Stimulated activated CD4-positive, alpha-beta T cell treated with anti-CD3 and anti-CD28 coated beads, Interleukin-2, amount 100 ng/mL, for 48 hours (primary cell): ENCODE measurements around the gene MCF2L.
A peak's percentile ranks its signal among the peaks of the same experiment; 100 is the strongest.

Source experiments
- DNase-seq, 2 donors: peaks; one replicate each; pipeline ENCODE4 v3.0.0-alpha.2; 2020

Gene MCF2L

GRCh38 chr13:112962911-112963625 lies 5.9 kb upstream of the MCF2L start:
- no peak for DNase-seq

GRCh38 chr13:112963641-112964040 lies 5.4 kb upstream of the MCF2L start:
- DNase-seq: no peak

DNA sequence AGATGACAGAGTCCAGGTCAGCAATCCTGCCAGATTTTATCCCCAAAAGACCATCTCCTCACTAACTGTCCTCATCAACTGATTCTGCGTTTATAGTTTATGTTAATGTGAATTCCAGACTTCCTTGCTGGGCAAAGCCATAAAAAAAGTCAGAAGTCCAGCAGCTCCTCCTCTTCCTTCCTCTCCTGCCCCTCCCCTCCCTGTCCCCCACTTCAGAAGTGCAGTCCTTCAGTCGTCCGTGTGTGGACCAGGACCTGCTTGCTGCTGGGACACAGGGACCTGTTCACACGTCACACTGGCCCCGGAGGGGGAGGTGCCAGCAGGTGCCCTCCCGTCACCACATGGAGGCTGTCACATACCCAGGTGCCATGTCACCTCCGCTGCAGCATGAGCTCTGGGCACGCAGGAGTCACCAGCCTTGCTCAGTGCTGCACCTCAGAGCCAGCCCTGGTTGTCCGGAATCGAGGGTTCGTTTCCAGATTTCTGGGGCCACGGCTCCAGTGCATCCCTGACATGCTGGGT lies 4.0 kb upstream of the MCF2L start:
- no peak for DNase-seq

DNA sequence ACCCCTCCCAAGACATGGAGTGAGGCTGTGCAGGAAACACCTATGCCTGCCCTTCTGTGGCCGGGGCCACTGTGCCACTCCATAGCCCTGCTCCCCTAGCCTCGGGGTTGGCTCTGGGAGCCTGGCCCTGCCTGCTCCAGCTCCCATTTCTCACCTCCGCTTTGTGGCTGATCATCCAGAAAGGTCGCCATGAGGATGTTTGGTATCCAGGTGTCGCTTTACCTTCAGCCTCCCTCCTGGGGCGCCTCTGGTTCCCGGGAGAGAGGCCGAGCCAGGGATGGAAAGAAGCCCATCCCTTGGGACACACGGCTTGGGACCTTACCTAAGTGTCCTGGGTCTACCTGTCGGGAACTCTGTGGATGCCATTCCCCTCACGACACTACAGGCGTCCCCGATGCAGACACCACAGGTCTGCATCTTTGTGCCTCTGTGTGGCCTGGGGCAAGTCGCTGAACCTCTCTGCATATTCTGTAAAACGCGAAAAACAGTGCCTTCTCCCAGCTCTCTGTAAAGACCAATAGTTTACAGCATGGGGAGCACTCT lies 3.4 kb upstream of the MCF2L start:
- no peak for DNase-seq

DNA sequence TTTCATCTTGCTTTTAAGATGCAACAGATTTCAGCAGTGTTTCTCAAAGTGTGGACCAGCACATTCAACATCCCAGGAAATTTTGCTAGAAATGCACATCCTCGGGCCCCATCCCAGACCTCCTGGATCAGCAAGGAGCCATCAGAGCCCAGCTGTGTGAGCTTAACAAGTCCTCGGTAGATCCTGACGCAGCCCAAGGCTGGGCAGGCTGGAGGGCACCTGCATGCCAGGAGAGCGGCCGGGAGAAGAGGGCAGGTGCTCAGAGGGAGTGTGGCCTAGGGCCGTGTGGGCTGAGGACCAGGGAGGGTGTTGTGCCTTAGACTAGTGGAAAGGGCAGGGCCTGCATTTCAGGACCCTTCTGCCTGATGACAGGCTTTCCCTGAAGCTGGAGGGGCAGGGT lies 2.2 kb upstream of the MCF2L start:
- DNase-seq: no peak

- no peak for DNase-seq
Observed at GRCh38 chr13:112967686-112968379, 1.2 kb upstream of the MCF2L start.

GRCh38 chr13:112968380-112968909 lies 569 bp upstream of the MCF2L start:
- peak; percentile 10 to 21 for DNase-seq

- no peak for DNase-seq
Observed at GRCh38 chr13:112969692-112970338, 801 bp downstream of the MCF2L start.

GRCh38 chr13:112970552-112971287 lies 1.7 kb downstream of the MCF2L start:
- no peak for DNase-seq

GRCh38 chr13:112971288-112971643 lies 2.3 kb downstream of the MCF2L start:
- DNase-seq: no peak

DNA sequence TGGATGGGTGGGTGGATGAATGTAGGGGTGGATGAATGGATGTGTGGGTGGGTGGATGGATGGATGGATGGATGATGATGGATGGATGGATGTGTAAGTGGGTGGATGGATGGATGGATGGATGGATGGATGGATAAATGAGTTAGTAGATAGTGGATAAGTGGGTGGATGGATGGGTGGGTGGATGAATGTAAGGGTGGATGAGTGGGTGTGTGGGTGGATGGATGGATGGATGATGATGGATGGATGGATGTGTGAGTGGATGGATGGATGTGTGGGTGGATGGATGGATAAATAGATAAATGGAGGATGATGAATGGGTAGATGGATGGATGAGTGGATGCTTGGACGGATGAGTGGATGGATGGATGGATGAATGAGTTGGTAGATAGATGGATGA lies 3.2 kb downstream of the MCF2L start:
- no peak for DNase-seq

DNA sequence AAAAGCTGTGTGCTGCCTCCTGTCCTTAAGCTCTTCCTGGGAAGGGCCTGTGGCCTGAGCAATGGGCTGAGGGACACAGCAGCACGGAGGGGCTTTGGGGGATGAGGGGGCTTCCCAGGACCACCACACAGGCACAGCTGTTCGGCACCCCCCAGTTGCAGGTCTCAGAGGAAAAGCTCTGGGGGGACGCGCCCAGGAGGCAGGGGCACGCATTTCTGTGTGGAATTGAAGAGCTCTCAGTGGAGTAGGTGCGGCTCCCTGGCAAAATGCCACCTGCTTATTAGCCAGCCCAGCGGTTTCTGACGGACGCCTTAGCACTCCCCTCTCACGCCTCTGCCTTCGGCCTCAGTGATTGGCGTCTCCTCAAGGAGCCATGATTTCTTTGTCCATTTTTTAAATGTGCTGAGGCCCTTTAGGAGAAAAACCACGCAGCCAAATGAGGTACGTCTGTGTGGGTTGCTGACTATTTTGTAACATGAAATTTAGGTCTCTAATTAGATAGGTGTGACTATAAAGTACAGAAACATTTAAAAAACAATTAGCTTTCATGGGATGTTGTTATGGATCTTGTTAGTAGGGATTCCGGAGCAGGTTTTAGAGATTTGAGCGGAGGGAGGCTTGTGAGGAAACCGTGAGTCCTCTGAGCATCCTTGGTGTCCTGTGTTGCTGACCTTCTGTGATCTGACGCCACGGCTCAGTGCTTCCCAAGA lies 4.0 kb downstream of the MCF2L start:
- no peak for DNase-seq

DNA sequence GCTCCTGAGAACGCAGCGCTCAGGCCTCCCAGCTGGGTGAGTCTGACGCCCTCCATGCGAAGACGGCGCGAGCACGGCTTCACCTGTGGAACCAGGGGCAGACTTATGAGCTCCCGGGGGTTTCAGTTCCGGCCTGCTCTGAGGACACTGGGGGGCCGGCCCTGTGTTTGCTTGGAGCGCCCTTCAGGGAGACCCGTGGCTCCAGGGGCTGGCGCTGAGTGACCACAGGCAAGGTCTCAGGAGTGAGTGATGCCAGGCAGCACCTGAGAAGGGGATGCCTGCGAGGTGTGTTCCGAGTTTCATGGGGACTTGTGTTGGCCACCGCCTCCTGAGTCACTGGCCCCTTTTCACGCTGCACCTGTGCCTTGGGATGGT lies 4.5 kb downstream of the MCF2L start:
- DNase-seq: no peak

DNA sequence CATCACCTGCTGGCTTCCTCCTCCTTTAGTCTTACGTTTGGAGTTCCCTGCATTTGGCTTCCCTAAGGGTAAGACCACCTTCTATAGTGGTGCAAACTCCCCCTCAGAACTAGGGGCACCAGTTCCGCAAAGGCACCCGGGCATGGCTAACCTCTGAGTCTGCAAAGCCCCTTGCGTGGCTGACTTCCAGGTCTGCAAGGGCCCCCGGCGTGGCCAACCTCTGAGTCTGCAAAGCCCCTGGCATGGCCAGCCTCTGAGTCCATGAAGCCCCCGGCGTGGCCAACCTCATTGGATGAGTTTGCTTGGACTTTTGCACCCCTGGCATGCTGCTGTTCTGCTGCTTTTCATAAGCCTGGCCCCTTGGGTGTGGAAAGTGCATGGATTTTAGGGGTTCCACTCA lies 5.1 kb downstream of the MCF2L start:
- DNase-seq: no peak

DNA sequence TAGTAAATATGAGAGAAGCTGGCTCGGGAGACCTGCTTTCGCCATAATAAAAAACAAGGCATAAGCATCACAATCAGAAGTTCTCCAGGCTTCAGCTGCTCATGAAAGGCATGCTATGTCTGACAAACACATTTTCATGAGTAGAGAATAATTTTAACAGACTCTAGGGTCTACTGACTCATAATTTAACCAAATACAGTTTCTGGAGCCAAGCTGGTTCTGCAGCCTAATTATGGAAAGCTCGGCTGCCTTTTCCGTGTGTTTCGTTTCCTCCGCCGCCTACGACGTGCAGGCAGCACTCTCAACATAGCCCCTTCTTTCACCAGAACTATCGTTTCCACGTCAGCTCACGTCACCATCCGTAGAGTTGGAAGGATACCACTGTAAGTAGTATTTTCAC lies 5.7 kb downstream of the MCF2L start:
- no peak for DNase-seq

DNA sequence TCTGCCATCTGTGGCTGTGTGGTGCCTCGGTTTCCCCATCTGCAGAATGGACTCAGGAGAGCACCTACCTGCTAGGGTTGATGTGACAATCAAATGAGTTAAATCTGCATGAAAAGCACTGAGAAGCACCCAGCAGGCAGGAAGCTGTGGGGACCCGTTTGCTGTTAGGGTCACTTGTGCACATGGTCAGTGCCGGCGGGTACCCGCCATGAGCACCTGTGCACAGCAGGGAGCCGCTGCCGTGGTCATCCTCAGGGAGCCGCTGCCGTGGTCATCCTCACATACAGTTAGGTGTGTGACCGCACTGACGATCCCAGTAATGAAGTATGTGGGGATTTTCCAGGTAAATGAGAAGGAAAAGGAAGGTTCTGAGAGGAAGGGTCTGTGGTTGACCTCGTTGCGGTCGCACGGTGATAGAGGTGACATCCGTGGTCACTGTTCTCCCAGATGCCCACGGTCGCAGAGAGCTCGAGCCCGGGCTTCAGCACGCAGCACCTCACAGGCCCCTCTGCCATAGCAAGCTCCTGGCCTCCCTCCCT lies 6.5 kb downstream of the MCF2L start:
- no peak for DNase-seq

- DNase-seq: no peak
Observed at GRCh38 chr13:112976526-112976925, 7.5 kb downstream of the MCF2L start.

DNA sequence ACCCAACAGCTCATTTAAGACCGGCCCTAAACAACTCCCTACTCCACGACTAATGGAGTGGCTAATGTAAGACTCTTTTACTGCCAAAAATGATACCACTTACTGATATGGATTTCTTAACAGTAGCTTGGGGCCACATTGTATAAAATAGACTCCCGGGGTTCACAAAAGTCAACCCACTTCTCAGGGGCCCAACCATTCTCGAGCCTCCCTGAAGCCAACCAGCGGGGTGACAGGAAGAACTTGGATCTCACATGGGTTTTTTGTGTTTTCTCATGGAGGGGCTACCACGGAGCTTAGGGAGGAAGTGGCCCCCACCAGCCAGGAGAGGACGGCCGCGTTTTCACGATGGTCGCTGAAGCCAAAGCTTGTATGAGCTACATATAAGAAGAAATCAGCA lies 8.1 kb downstream of the MCF2L start:
- no peak for DNase-seq

GRCh38 chr13:112977525-112977924 lies 8.5 kb downstream of the MCF2L start:
- no peak for DNase-seq

- DNase-seq: no peak
Observed at GRCh38 chr13:112978561-112979405, 9.8 kb downstream of the MCF2L start.

- DNase-seq: no peak
Observed at GRCh38 chr13:112979406-112979902, 10.4 kb downstream of the MCF2L start.
